Subcutaneous abdominal adipose tissue (tissue), 5 donors: Measurements from ENCODE around the gene CFAP69.
"Not testable (repeated sequence)": the region's sequence is repeated elsewhere in the genome, so short reads cannot be mapped to it uniquely, and the experiment has no call there.

Source experiments
- H3K27ac ChIP-seq: one replicate; pipeline ENCODE4 v1.7.0; 2013; ENCODE audit warnings: low read depth, mild to moderate bottlenecking, inconsistent platforms, low read length, moderate library complexity
- H3K27me3 ChIP-seq, 5 donors: one replicate each; pipeline ENCODE4 v1.7.0; 2013; ENCODE audit warnings: low read length in 5 of 5, inconsistent platforms in 1 of 5; ENCODE audit not compliant: control insufficient read depth in 5 of 5, insufficient read depth in 4 of 5
- H3K36me3 ChIP-seq, 5 donors: one replicate each; pipeline ENCODE4 v1.7.0; 2013; ENCODE audit warnings: low read length in 5 of 5; ENCODE audit not compliant: control insufficient read depth in 5 of 5, insufficient read depth in 5 of 5
- H3K4me1 ChIP-seq, 5 donors: one replicate each; pipeline ENCODE4 v1.7.0; 2013; ENCODE audit warnings: low read length in 5 of 5, mild to moderate bottlenecking in 3 of 5, moderate library complexity in 1 of 5; ENCODE audit not compliant: control insufficient read depth in 5 of 5, insufficient read depth in 5 of 5
- H3K4me3 ChIP-seq, 5 donors: one replicate each; pipeline ENCODE4 v1.7.0; 2013; ENCODE audit warnings: low read length in 5 of 5, low read depth in 1 of 5
- H3K9ac ChIP-seq, 5 donors: one replicate each; pipeline ENCODE4 v1.7.0; 2013; ENCODE audit warnings: low read length in 5 of 5, mild to moderate bottlenecking in 4 of 5, moderate library complexity in 3 of 5
- H3K9me3 ChIP-seq, 5 donors: one replicate each; pipeline ENCODE4 v1.7.0; 2013; ENCODE audit warnings: low read length in 5 of 5; ENCODE audit not compliant: control insufficient read depth in 5 of 5
- donor health status: healthy.
- donor health status: healthy.
- donor health status: healthy.
- donor health status: healthy.
- donor health status: healthy.

CFAP69 gene

GRCh38 chr7:90347759-90348158, 102.8 kb downstream of the CFAP69 start:
- Histone ChIP-seq H3K4me1 (peaks cover 0 to 20% (median 20%) of the 10 kb centered on the region in 5 donors), H3K4me3 (peak overlapping the region in 3 of 5 donors; percentile 22 to 98 (median 83)), H3K9me3 (no peaks in the 10 kb centered on the region), H3K27me3 (no peaks in the 10 kb centered on the region), H3K9ac (no peak overlapping the region), H3K36me3 (no peaks in the 10 kb centered on the region), H3K27ac (no peak overlapping the region)

GRCh38 chr7:90349305-90349704, 104.3 kb downstream of the CFAP69 start:
- Histone ChIP-seq H3K4me1 (peaks cover 0 to 20% (median 20%) of the 10 kb centered on the region in 5 donors), H3K9me3 (no peaks in the 10 kb centered on the region), H3K9ac (no peak overlapping the region), H3K36me3 (peaks cover 0 to 5% (median 4%) of the 10 kb centered on the region in 5 donors), H3K27ac (no peak overlapping the region), H3K27me3 (no peaks in the 10 kb centered on the region), H3K4me3 (no peak overlapping the region)

- H3K9ac ChIP-seq, H3K36me3 ChIP-seq, H3K27me3 ChIP-seq, H3K27ac ChIP-seq, H3K4me3 ChIP-seq, H3K9me3 ChIP-seq: not testable (repeated sequence)
- peaks cover 0 to 20% (median 20%) of the 10 kb centered on the region in 5 donors for H3K4me1 ChIP-seq
These were observed 105.1 kb downstream of the CFAP69 start for GRCh38 chr7:90350032-90350431.

GRCh38 chr7:90351987-90352386, 107.0 kb downstream of the CFAP69 start:
- Histone ChIP-seq H3K27ac (no peak overlapping the region), H3K9me3 (no peaks in the 10 kb centered on the region), H3K27me3 (no peaks in the 10 kb centered on the region), H3K9ac (no peak overlapping the region), H3K4me1 (peaks cover 0 to 11% (median 9%) of the 10 kb centered on the region in 5 donors), H3K4me3 (no peak overlapping the region), H3K36me3 (peaks cover 13 to 22% (median 16%) of the 10 kb centered on the region in 5 donors)
